ENCODE data around the gene BCKDK.

The BCKDK gene

DNA sequence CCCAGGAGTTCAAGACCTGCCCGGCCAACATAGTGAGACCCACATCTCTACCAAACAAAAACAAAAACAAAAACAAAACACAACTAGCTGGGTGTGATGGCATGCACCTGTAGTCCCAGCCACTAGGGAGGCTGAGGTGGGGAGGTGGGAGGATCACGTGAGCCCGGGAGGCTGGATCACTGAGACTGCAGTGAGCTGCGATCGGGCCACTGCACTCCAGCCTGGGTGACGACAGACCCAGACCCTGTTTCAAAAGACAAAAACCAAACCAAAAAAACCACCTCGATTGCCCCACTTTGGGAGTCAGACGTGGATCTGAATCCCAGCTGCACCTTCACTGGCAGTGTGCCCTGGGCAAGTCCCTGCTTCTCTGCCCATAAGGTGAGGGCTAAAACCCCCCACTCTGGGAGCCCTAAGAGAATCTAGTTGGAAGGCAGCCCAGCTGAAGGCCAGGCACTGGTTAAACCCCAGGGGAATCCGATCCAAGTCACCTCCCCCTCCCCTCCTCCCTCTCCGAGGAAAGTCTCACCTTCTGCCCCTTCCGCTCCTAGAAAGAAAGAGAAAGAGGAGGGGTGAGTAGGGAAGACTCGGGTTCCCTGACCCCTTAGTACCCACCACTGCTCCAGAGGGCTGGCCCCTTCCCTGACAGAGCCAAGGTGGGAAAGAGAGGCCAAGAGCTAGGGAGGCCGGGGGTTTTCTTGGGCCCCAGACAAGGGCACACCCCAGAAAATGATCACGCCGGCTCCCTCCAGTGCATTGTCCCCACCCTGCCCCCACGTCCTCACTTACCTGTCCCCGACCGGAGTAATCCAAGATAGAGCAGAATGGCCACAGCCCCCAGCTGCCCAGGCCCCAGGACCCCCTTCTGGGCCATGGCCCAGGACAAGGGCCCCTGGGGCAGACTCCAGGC lies 26.7 kb downstream of the BCKDK start (continued):
- TF ChIP-seq SCRT2 (tag by site-specific recombination; IDR thresholded peaks at IDR 0.05) = peak; percentile 94
- TF ChIP-seq ZNF350 (tag by site-specific recombination; IDR thresholded peaks at IDR 0.05) = no peak

DNA sequence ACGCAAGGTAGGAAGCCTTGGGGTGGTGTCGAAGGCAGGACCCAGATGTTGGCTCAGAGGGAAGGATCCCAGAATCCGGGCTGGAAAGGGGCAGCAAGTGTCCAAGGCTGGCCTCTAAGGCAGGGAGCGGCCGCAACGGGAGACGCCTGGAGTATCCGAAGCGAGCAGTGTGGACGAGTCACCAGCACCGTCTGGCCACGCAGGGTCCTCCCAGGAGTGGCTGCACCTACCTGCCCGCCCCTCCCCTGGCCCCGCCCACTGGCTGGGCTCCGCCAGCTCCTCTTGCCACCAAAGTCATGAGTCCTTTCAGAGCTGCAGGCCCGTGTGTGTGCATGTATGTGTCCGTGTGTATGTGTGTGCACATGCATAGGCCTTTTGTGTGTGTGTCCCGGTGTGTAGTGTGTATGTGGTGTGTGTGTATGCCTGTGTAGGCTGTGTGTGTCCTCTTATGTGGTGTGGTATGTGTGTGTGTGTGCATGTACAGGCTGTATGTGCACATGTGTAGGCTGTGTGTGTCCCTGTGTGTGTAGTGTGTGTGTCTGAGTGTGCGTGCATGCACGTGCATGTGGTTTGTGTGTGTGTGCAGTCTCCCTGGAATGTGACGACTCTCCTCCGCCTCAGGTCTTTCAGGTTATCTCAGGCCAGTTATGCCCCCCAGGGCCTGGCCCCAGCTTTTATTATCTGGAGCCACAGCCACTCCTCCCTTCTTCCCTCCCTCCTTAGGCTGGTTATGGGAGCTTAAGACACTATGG lies 27.5 kb downstream of the BCKDK start, which contains the start of gene PRSS8:
TSS of gene PRSS8 (minus strand) at position 193 of the 752 bp plus-strand sequence. CDS start 229 bp downstream, outside the sequence.
- POLR2A ChIA-PET = interaction anchor here (1.0 to 2.2 kb wide), 4 partner anchors 8 to 45 kb away, joined by 3 to 11 read pairs (median 5); partner anchors contain the start of genes FUS and KAT8
- TF ChIP-seq KLF1 (tag by site-specific recombination; IDR thresholded peaks at IDR 0.05) (peak; percentile 85), ZNF37A (tag by site-specific recombination; IDR thresholded peaks at IDR 0.05) (no peak), ZNF23 (tag by site-specific recombination; IDR thresholded peaks at IDR 0.05; ENCODE audit: borderline replicate concordance) (no peak), KLF9 (tag by site-specific recombination; IDR thresholded peaks at IDR 0.05; ENCODE audit: low read depth) (peak; percentile 51; the same call in 1 of the 2 replicates), ZSCAN16 (tag by site-specific recombination; IDR thresholded peaks at IDR 0.05) (no peak), ZNF324 (tag by site-specific recombination; IDR thresholded peaks at IDR 0.05) (no peak), GLIS1 (tag by site-specific recombination; IDR thresholded peaks at IDR 0.05) (peak; percentile 61), MEIS1 (CRISPR knock-in tag; IDR thresholded peaks at IDR 0.05; ENCODE audit: borderline replicate concordance) (no peak), ZNF843 (tag by site-specific recombination; IDR thresholded peaks at IDR 0.05) (no peak), ZNF341 (tag by site-specific recombination; IDR thresholded peaks at IDR 0.05; ENCODE audit: low read depth) (no peak), ZNF600 (tag by site-specific recombination; IDR thresholded peaks at IDR 0.05) (peak; percentile 52), ZNF19 (tag by site-specific recombination; IDR thresholded peaks at IDR 0.05; ENCODE audit: low read depth) (no peak), SP3 (tag by site-specific recombination; IDR thresholded peaks at IDR 0.05) (peak; percentile 46; the same call in 1 of the 2 replicates), SP2 (tag by site-specific recombination; IDR thresholded peaks at IDR 0.05) (peak; percentile 42), ZNF266 (tag by site-specific recombination; IDR thresholded peaks at IDR 0.05; ENCODE audit: low read depth) (no peak), ZNF610 (tag by site-specific recombination; IDR thresholded peaks at IDR 0.05; ENCODE audit: borderline replicate concordance) (no peak), ZNF223 (tag by site-specific recombination; IDR thresholded peaks at IDR 0.05) (no peak), ZNF114 (tag by site-specific recombination; IDR thresholded peaks at IDR 0.05) (no peak), ZNF747 (tag by site-specific recombination; IDR thresholded peaks at IDR 0.05) (peak; percentile 93; the same call in 1 of the 2 replicates), MYNN (tag by site-specific recombination; IDR thresholded peaks at IDR 0.05; ENCODE audit: borderline replicate concordance) (no peak), ZNF174 (tag by site-specific recombination; IDR thresholded peaks at IDR 0.05) (no peak), SP7 (tag by site-specific recombination; IDR thresholded peaks at IDR 0.05) (peak; percentile 41; the same call in 1 of the 2 replicates)
- TF ChIP-seq, protein P1, sequence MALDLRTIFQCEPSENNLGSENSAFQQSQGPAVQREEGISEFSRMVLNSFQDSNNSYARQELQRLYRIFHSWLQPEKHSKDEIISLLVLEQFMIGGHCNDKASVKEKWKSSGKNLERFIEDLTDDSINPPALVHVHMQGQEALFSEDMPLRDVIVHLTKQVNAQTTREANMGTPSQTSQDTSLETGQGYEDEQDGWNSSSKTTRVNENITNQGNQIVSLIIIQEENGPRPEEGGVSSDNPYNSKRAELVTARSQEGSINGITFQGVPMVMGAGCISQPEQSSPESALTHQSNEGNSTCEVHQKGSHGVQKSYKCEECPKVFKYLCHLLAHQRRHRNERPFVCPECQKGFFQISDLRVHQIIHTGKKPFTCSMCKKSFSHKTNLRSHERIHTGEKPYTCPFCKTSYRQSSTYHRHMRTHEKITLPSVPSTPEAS (tag by site-specific recombination; IDR thresholded peaks at IDR 0.05) = peak; percentile 98
- TF ChIP-seq, protein P2, sequence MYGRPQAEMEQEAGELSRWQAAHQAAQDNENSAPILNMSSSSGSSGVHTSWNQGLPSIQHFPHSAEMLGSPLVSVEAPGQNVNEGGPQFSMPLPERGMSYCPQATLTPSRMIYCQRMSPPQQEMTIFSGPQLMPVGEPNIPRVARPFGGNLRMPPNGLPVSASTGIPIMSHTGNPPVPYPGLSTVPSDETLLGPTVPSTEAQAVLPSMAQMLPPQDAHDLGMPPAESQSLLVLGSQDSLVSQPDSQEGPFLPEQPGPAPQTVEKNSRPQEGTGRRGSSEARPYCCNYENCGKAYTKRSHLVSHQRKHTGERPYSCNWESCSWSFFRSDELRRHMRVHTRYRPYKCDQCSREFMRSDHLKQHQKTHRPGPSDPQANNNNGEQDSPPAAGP (tag by site-specific recombination; IDR thresholded peaks at IDR 0.05) = peak; percentile 27; the same call in 1 of the 2 replicates
- TF ChIP-seq, protein P3, sequence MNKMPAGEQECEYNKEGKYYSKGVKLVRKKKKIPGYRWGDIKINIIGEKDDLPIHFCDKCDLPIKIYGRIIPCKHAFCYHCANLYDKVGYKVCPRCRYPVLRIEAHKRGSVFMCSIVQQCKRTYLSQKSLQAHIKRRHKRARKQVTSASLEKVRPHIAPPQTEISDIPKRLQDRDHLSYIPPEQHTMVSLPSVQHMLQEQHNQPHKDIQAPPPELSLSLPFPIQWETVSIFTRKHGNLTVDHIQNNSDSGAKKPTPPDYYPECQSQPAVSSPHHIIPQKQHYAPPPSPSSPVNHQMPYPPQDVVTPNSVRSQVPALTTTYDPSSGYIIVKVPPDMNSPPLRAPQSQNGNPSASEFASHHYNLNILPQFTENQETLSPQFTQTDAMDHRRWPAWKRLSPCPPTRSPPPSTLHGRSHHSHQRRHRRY (tag by site-specific recombination; IDR thresholded peaks at IDR 0.05) = peak; percentile 63; the same call in 1 of the 2 replicates
- TF ChIP-seq, protein P4, sequence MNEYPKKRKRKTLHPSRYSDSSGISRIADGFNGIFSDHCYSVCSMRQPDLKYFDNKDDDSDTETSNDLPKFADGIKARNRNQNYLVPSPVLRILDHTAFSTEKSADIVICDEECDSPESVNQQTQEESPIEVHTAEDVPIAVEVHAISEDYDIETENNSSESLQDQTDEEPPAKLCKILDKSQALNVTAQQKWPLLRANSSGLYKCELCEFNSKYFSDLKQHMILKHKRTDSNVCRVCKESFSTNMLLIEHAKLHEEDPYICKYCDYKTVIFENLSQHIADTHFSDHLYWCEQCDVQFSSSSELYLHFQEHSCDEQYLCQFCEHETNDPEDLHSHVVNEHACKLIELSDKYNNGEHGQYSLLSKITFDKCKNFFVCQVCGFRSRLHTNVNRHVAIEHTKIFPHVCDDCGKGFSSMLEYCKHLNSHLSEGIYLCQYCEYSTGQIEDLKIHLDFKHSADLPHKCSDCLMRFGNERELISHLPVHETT (tag by site-specific recombination; IDR thresholded peaks at IDR 0.05) = 0 out of 2 replicates have a peak, but pooled peaks have one; percentile 22
- Histone ChIP-seq H3K9me3 (ENCODE audit: control insufficient read depth, insufficient read depth, low read depth, low read length) (no peaks in the 10 kb centered on the region), H3K4me3 (ENCODE audit: low read depth, low read length) (no peak within 1 kb of the TSS), H3K4me1 (ENCODE audit: control insufficient read depth, insufficient read depth, low read length) (peaks cover 11% of the 10 kb centered on the region; the same call in 1 of the 2 replicates), H3K27ac (ENCODE audit: extremely low read depth, low read depth, low read length) (no peak within 1 kb of the TSS), H3K36me3 (ENCODE audit: control insufficient read depth in 2 of 2, insufficient read depth in 1 of 2, low read length in 2 of 2) (peaks cover 0 to 22% of the 10 kb centered on the region in 2 experiments; a peak in 1 of 3 replicates)
- CTCF ChIA-PET = interaction anchor here (0.6 to 1.0 kb wide), 3 partner anchors 137 to 450 kb away, joined by 3 to 4 read pairs (median 4); partner anchors contain the start of gene HSD3B7

Measured in HEK293 (cell line).